ENCODE data around the gene NCOR1. TPM values are rescaled to one million over a fixed set of nuclear protein-coding genes. Genes with fewer than 3 reads are reported as not detected.

Gene NCOR1
- polyA plus RNA-seq, 2 of the 4 experiments (the other 2 are of a cell fraction) = 65.5 to 190 TPM

DNA sequence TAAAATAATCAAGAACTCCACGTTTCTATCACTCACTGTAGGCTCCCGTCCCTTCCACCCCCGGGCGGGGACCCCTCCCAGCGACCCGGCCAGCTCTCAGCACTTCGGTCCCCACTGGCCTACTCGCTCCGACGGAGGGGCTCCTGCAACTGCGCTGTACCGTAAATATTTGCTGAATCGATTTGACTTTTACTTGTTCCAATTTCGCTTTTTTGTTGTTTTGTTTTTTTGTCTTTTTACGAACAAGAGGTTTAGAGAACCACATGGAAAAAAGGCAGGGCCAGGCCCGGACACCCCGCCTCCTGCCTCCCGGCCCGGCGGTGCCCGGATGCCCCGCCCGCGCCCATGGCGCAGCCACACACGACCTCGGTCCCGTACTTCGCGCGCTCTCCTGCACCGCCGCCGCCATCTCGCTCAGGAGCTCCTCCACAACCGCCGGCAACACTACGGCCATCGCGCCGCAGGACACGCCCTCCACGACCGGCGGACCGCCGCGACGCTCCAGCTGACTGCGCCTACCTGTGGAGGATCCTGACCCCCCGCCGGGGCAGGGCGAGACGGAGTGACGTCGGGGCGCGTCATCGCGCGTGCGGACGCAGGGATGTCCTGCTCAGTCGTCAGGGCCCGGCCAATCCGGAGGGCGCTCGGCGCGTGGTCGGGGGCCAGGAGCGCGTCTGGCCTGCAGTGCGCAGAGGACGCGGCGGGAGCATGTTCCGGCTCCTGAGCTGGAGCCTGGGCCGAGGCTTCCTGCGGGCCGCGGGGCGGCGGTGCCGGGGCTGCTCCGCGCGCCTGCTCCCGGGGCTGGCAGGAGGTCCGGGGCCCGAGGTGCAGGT, 216.0 kb downstream of the NCOR1 start, which contains the start of the genes TTC19 and ZSWIM7 (continued):
- TF ChIP-seq, protein P1, sequence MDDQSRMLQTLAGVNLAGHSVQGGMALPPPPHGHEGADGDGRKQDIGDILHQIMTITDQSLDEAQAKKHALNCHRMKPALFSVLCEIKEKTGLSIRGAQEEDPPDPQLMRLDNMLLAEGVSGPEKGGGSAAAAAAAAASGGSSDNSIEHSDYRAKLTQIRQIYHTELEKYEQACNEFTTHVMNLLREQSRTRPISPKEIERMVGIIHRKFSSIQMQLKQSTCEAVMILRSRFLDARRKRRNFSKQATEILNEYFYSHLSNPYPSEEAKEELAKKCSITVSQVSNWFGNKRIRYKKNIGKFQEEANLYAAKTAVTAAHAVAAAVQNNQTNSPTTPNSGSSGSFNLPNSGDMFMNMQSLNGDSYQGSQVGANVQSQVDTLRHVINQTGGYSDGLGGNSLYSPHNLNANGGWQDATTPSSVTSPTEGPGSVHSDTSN (IDR thresholded peaks at IDR 0.05) = peak; percentile 43; the same call in 1 of the 2 replicates
- no peak for TF ChIP-seq TP53 (CRISPR knock-in tag; IDR thresholded peaks at IDR 0.05)
- TF ChIP-seq, protein P2, sequence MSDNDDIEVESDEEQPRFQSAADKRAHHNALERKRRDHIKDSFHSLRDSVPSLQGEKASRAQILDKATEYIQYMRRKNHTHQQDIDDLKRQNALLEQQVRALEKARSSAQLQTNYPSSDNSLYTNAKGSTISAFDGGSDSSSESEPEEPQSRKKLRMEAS (IDR thresholded peaks at IDR 0.05) = peak; percentile 93
- 0 out of 2 replicates have a peak, but pooled peaks have one; percentile 31 for TF ChIP-seq BHLHE40 (IDR thresholded peaks at IDR 0.05; ENCODE audit: low read depth, low read length)
- TF ChIP-seq EHMT2 (IDR thresholded peaks at IDR 0.05; ENCODE audit: low read depth) = no peak
- no peak for TF ChIP-seq ZNF302 (CRISPR knock-in tag; IDR thresholded peaks at IDR 0.05)
- TF ChIP-seq TFCP2L1 (CRISPR knock-in tag; IDR thresholded peaks at IDR 0.05) = peak; percentile 78; the same call in 1 of the 2 replicates
- TF ChIP-seq RNF2 (IDR thresholded peaks at IDR 0.05; ENCODE audit: borderline replicate concordance, low read depth) = 0 out of 2 replicates have a peak, but pooled peaks have one; percentile 53
- TF ChIP-seq, protein P3, sequence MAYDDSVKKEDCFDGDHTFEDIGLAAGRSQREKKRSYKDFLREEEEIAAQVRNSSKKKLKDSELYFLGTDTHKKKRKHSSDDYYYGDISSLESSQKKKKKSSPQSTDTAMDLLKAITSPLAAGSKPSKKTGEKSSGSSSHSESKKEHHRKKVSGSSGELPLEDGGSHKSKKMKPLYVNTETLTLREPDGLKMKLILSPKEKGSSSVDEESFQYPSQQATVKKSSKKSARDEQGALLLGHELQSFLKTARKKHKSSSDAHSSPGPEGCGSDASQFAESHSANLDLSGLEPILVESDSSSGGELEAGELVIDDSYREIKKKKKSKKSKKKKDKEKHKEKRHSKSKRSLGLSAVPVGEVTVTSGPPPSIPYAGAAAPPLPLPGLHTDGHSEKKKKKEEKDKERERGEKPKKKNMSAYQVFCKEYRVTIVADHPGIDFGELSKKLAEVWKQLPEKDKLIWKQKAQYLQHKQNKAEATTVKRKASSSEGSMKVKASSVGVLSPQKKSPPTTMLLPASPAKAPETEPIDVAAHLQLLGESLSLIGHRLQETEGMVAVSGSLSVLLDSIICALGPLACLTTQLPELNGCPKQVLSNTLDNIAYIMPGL (CRISPR knock-in tag; IDR thresholded peaks at IDR 0.05; ENCODE audit: borderline replicate concordance) = peak; percentile 54; the same call in 1 of the 2 replicates
- peak; percentile 52 for TF ChIP-seq GATA3 (IDR thresholded peaks at IDR 0.05; ENCODE audit: borderline replicate concordance)
- no peak for TF ChIP-seq ESRRA (IDR thresholded peaks at IDR 0.05; ENCODE audit: borderline replicate concordance, low read length)

DNA sequence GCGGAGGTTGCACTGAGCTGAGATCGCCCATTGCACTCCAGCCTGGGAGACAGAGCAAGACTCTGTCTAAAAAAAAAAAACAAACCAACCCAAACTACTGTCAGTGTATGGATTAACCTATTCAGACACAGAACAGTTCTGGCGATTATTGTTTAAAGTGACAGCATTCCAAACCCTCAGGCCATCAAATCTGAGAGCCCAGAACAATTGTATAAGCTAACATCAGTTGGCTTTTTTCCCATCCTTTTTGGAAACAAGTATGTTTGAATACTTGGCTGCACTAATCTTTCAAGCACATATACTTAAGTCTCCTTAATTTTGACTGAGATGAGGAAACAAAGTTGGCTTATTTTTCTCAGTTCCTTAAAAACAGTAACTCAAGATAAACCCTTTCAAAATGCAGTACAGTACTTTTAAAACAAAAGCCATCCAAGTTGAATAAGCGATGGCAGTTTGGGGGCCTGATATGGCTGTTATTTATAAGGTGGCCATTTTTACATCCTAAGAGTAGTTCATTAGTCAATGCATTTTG, 217.2 kb downstream of the NCOR1 start:
- Histone ChIP-seq H3K9me3 (peaks cover 21% of the 10 kb centered on the region), H3K4me2 (peak overlapping the region; percentile 70), H3K4me3 (peak overlapping the region; percentile 95; the same call in 1 of the 3 replicates), H3K27ac (peak overlapping the region; percentile 6 to 97; a peak in 2 of 6 replicates), H3K4me1 (peaks cover 10% of the 10 kb centered on the region; the same call in 1 of the 3 replicates)
- TF ChIP-seq HEYL (CRISPR knock-in tag; IDR thresholded peaks at IDR 0.05) = no peak
- TF ChIP-seq, protein P4, sequence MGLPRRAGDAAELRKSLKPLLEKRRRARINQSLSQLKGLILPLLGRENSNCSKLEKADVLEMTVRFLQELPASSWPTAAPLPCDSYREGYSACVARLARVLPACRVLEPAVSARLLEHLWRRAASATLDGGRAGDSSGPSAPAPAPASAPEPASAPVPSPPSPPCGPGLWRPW (IDR thresholded peaks at IDR 0.05) = no peak
- no peak for TF ChIP-seq HOXB5 (CRISPR knock-in tag; IDR thresholded peaks at IDR 0.05)
- TF ChIP-seq NR3C1 (IDR thresholded peaks at IDR 0.05) = no peak
- TF ChIP-seq CEBPB (IDR thresholded peaks at IDR 0.05) = no peak
- TF ChIP-seq POLR2AphosphoS2 (conservative IDR thresholded peaks at IDR 0.05; ENCODE audit: low read length) = no peak
- TF ChIP-seq CBX2 (IDR thresholded peaks at IDR 0.05; ENCODE audit: borderline replicate concordance, low read depth) = no peak
- TF ChIP-seq POLR2A (IDR thresholded peaks at IDR 0.05; ENCODE audit: low read length) = no peak
- TF ChIP-seq, protein P5, sequence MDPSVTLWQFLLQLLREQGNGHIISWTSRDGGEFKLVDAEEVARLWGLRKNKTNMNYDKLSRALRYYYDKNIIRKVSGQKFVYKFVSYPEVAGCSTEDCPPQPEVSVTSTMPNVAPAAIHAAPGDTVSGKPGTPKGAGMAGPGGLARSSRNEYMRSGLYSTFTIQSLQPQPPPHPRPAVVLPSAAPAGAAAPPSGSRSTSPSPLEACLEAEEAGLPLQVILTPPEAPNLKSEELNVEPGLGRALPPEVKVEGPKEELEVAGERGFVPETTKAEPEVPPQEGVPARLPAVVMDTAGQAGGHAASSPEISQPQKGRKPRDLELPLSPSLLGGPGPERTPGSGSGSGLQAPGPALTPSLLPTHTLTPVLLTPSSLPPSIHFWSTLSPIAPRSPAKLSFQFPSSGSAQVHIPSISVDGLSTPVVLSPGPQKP (IDR thresholded peaks at IDR 0.05; ENCODE audit: low read depth, low read length) = no peak
- TF ChIP-seq ESRRA (IDR thresholded peaks at IDR 0.05; ENCODE audit: borderline replicate concordance, low read length) = no peak
- no peak for TF ChIP-seq JUNB (IDR thresholded peaks at IDR 0.05)
- TF ChIP-seq HOXA7 (CRISPR knock-in tag; IDR thresholded peaks at IDR 0.05) = no peak
- TF ChIP-seq, protein P6, sequence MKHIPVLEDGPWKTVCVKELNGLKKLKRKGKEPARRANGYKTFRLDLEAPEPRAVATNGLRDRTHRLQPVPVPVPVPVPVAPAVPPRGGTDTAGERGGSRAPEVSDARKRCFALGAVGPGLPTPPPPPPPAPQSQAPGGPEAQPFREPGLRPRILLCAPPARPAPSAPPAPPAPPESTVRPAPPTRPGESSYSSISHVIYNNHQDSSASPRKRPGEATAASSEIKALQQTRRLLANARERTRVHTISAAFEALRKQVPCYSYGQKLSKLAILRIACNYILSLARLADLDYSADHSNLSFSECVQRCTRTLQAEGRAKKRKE (CRISPR knock-in tag; IDR thresholded peaks at IDR 0.05; ENCODE audit: low read depth) = no peak
- TF ChIP-seq RAD21 (conservative IDR thresholded peaks at IDR 0.05 in 1 of 2, IDR thresholded peaks at IDR 0.05 in 1 of 2) = no peak
- CTCF ChIA-PET = interaction anchor here (0.6 to 7.7 kb wide), 18 partner anchors 9 to 175 kb away, joined by 3 to 105 read pairs (median 5); partner anchors contain the start of gene ADORA2B
- DNase-seq (ENCODE audit: low read depth in 1 of 2, low spot score in 1 of 2) = no peak
- POLR2A ChIA-PET = interaction anchor here (1.9 to 2.5 kb wide), 2 partner anchors 39 to 53 kb away, joined by 15 to 24 read pairs; partner anchors contain the start of gene ADORA2B
- WGBS (ENCODE audit: missing lambda C conversion rate) = 79% methylated on average over 4 of the region's 4 CpGs
- no peak for FAIRE-seq
- no peak for ATAC-seq
